HG03060 (cell line): Measurements from ENCODE around the gene LONP2.
"Not testable (repeated sequence)": the region's sequence is repeated elsewhere in the genome, so short reads cannot be mapped to it uniquely, and the experiment has no call there.

Experiments
- ATAC-seq: cut with Tn5 transposase; IDR thresholded peaks from one replicate; pipeline ENCODE4 v1.9.1; 2021; ENCODE audit warnings: low read depth, moderate number of reproducible peaks; ENCODE audit not compliant: unreplicated experiment

Gene LONP2

GRCh38 chr16:48234630-48235029 is 9.5 kb upstream of the LONP2 start:
- no peak for ATAC-seq

GRCh38 chr16:48235058-48235555 is 9.0 kb upstream of the LONP2 start:
- no peak for ATAC-seq

GRCh38 chr16:48235556-48236136 is 8.5 kb upstream of the LONP2 start:
- no peak for ATAC-seq

GRCh38 chr16:48236286-48236685 is 7.8 kb upstream of the LONP2 start:
- ATAC-seq = no peak

GRCh38 chr16:48240147-48240546 is 4.0 kb upstream of the LONP2 start:
- ATAC-seq = not testable (repeated sequence)

- no peak for ATAC-seq
These were observed 729 bp downstream of the LONP2 start for GRCh38 chr16:48244863-48245195.

GRCh38 chr16:48246066-48246465 is 2.0 kb downstream of the LONP2 start:
- no peak for ATAC-seq

GRCh38 chr16:48247311-48247710 is 3.2 kb downstream of the LONP2 start, which contains the start of gene ABCC11:
ABCC11 (minus strand) TSS chr16:48247539; CDS start chr16:48231921, 15,618 bp downstream.
- ATAC-seq = no peak

GRCh38 chr16:48250520-48251278 is 6.6 kb downstream of the LONP2 start:
- no peak for ATAC-seq

- ATAC-seq = no peak
These were observed 7.9 kb downstream of the LONP2 start for GRCh38 chr16:48252013-48252412.

- ATAC-seq = no peak
These were observed 12.6 kb downstream of the LONP2 start for GRCh38 chr16:48256579-48257177.

- no peak for ATAC-seq
These were observed 17.5 kb downstream of the LONP2 start for GRCh38 chr16:48261569-48261968.

GRCh38 chr16:48262631-48263030 is 18.5 kb downstream of the LONP2 start:
- ATAC-seq = no peak

- ATAC-seq = no peak
These were observed 24.9 kb downstream of the LONP2 start for GRCh38 chr16:48269011-48269410.

GRCh38 chr16:48271728-48272127 is 27.6 kb downstream of the LONP2 start:
- no peak for ATAC-seq

- no peak for ATAC-seq
These were observed 28.8 kb downstream of the LONP2 start for GRCh38 chr16:48272837-48273421.

- no peak for ATAC-seq
These were observed 30.4 kb downstream of the LONP2 start for GRCh38 chr16:48274476-48274875.

GRCh38 chr16:48276102-48276501 is 32.0 kb downstream of the LONP2 start:
- no peak for ATAC-seq

GRCh38 chr16:48277158-48277557 is 33.1 kb downstream of the LONP2 start:
- ATAC-seq = no peak

- no peak for ATAC-seq
These were observed 35.1 kb downstream of the LONP2 start for GRCh38 chr16:48279199-48279598.

GRCh38 chr16:48280546-48280945 is 36.4 kb downstream of the LONP2 start:
- no peak for ATAC-seq
